DND-41 (cell line): ENCODE measurements around the gene LRRC56.

ENCODE experiments used
- ATAC-seq: fragments of 200-7000 bp; cut with Tn5 transposase; 3 replicates; pipeline ENCODE4 v1.9.1; 2021; ENCODE audit warnings: low read depth; ENCODE audit not compliant: insufficient read depth
- DNase-seq: peaks from one replicate; pipeline ENCODE4 v3.0.0-alpha.2; 2020
- H2AFZ ChIP-seq: 2 replicates; pipeline ENCODE4 v1.6.0; 2012; ENCODE audit warnings: low read depth, low read length
- H3K27ac ChIP-seq: 2 replicates; pipeline ENCODE4 v1.5.1; 2012; ENCODE audit warnings: low read length, inconsistent platforms
- H3K27me3 ChIP-seq: fragments of 200-600 bp; sonication (generic); 2 replicates; pipeline ENCODE4 v1.6.0; 2012; ENCODE audit warnings: low read length, mild to moderate bottlenecking, inconsistent platforms; ENCODE audit not compliant: insufficient read depth, poor library complexity
- H3K36me3 ChIP-seq: 2 replicates; pipeline ENCODE4 v1.5.1; 2012; ENCODE audit warnings: low read length, inconsistent platforms; ENCODE audit not compliant: insufficient read depth
- H3K4me1 ChIP-seq: 2 replicates; pipeline ENCODE4 v1.5.1; 2012; ENCODE audit warnings: mild to moderate bottlenecking, low read length; ENCODE audit not compliant: insufficient read depth
- H3K4me2 ChIP-seq: 2 replicates; pipeline ENCODE4 v1.6.0; 2012; ENCODE audit warnings: mild to moderate bottlenecking, moderate library complexity, low read length, inconsistent platforms; ENCODE audit not compliant: insufficient read depth
- H3K4me3 ChIP-seq, 2 experiments: fragments of 200-600 bp in 1 of 2; shearing (Covaris generic) in 1 of 2; 2 replicates each; pipeline ENCODE4 v1.5.1; 2012 to 2016; ENCODE audit warnings: inconsistent platforms in 2 of 2, low read length in 2 of 2, mild to moderate bottlenecking in 2 of 2, low read depth in 1 of 2, moderate library complexity in 1 of 2
- H3K79me2 ChIP-seq: 2 replicates; pipeline ENCODE4 v1.6.0; 2012; ENCODE audit warnings: low read length, inconsistent platforms; ENCODE audit not compliant: insufficient read depth
- H3K9ac ChIP-seq: 2 replicates; pipeline ENCODE4 v1.6.0; 2012; ENCODE audit warnings: low read depth, mild to moderate bottlenecking, inconsistent platforms, low read length, moderate library complexity
- H3K9me3 ChIP-seq: 2 replicates; pipeline ENCODE4 v1.5.1; 2012; ENCODE audit warnings: low read length, moderate library complexity, mild to moderate bottlenecking, inconsistent platforms; ENCODE audit not compliant: insufficient read depth, severe bottlenecking
- H4K20me1 ChIP-seq: 2 replicates; pipeline ENCODE4 v1.6.0; 2012; ENCODE audit warnings: low read length; ENCODE audit not compliant: insufficient read depth
- EZH2 ChIP-seq: IDR thresholded peaks from 3 replicates; pipeline ENCODE4 v1.6.1; 2012; ENCODE audit warnings: borderline replicate concordance, low read depth, mild to moderate bottlenecking, moderate library complexity, low read length, inconsistent platforms; ENCODE audit not compliant: severe bottlenecking
- TF ChIP-seq, protein P1 (sequence below): IDR thresholded peaks from 2 replicates; pipeline ENCODE4 v1.5.1; 2012; ENCODE audit warnings: borderline replicate concordance, low read length, moderate library complexity, mild to moderate bottlenecking; ENCODE audit not compliant: poor library complexity, severe bottlenecking; ENCODE audit errors: extremely low read depth

The LRRC56 gene

DNA sequence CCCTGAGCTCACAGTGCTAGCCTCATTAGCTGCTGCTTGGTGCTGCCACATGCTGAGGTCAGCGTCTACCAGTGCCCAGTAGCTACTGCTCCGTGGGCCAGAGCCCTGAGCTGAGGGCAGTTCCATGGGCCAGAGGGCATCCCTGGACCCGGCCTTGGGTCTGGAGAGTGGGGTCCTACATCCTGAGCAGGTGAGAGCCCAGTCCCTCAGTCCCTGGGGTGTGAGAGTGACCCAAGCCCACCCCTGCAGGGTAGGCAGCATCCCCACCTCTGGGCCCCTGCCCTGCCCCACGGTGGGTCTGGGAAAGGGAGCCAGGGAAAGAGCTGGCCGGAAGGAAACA, 13.4 kb downstream of the LRRC56 start:
- Histone ChIP-seq H3K9ac (no peak overlapping the region), H3K79me2 (no peaks in the 10 kb centered on the region), H3K27ac (no peak overlapping the region), H2AFZ (no peak overlapping the region), H3K36me3 (no peaks in the 10 kb centered on the region), H3K4me2 (no peak overlapping the region), H3K4me3 (no peak overlapping the region), H3K9me3 (no peaks in the 10 kb centered on the region), H4K20me1 (no peaks in the 10 kb centered on the region), H3K4me1 (peaks cover 11% of the 10 kb centered on the region), H3K27me3 (no peaks in the 10 kb centered on the region)
- DNase-seq (no peak), ATAC-seq (no peak)
- TF ChIP-seq, protein P1, sequence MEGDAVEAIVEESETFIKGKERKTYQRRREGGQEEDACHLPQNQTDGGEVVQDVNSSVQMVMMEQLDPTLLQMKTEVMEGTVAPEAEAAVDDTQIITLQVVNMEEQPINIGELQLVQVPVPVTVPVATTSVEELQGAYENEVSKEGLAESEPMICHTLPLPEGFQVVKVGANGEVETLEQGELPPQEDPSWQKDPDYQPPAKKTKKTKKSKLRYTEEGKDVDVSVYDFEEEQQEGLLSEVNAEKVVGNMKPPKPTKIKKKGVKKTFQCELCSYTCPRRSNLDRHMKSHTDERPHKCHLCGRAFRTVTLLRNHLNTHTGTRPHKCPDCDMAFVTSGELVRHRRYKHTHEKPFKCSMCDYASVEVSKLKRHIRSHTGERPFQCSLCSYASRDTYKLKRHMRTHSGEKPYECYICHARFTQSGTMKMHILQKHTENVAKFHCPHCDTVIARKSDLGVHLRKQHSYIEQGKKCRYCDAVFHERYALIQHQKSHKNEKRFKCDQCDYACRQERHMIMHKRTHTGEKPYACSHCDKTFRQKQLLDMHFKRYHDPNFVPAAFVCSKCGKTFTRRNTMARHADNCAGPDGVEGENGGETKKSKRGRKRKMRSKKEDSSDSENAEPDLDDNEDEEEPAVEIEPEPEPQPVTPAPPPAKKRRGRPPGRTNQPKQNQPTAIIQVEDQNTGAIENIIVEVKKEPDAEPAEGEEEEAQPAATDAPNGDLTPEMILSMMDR: no peak
- no peak for TF ChIP-seq EZH2

GRCh38 chr11:551131-551530, 13.8 kb downstream of the LRRC56 start:
- ATAC-seq: no peak
- H3K4me1 ChIP-seq: peaks cover 12% of the 10 kb centered on the region
- H3K4me2 ChIP-seq: no peak overlapping the region
- H3K27ac ChIP-seq: no peak overlapping the region
- no peak for TF ChIP-seq EZH2
- TF ChIP-seq, protein P1: no peak
- H3K9me3 ChIP-seq: no peaks in the 10 kb centered on the region
- no peak for DNase-seq
- no peak overlapping the region for H3K9ac ChIP-seq
- H4K20me1 ChIP-seq: no peaks in the 10 kb centered on the region
- no peaks in the 10 kb centered on the region for H3K36me3 ChIP-seq
- H3K79me2 ChIP-seq: no peaks in the 10 kb centered on the region
- H3K27me3 ChIP-seq: no peaks in the 10 kb centered on the region
- H2AFZ ChIP-seq: no peak overlapping the region
- no peak overlapping the region for H3K4me3 ChIP-seq

DNA sequence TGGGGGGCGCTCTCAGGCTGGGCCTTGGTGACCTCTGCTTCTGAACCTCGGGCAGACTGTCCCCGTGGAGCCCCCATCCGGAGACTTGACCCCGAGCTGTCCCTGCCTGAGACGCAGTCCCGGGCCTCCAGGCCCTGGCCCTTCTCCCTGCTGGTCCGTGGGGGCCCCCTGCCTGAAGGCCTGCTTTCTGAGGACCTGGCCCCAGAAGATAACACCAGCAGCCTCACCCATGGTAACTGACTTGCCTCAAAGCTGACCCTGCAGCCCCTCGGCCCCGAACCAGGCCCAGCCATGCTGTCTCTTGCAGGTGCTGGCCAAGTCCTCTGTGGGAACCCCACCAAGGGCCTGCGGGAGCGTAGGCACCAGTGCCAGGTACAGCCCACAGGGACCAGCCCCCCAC, 14.3 kb downstream of the LRRC56 start:
- no peak for ATAC-seq
- Histone ChIP-seq H2AFZ (no peak overlapping the region), H3K79me2 (no peaks in the 10 kb centered on the region), H3K27me3 (no peaks in the 10 kb centered on the region), H4K20me1 (no peaks in the 10 kb centered on the region), H3K4me3 (no peak overlapping the region), H3K36me3 (no peaks in the 10 kb centered on the region), H3K4me1 (peaks cover 15% of the 10 kb centered on the region), H3K27ac (no peak overlapping the region), H3K9me3 (no peaks in the 10 kb centered on the region), H3K4me2 (no peak overlapping the region), H3K9ac (no peak overlapping the region)
- TF ChIP-seq, protein P1: no peak
- TF ChIP-seq EZH2: no peak
- no peak for DNase-seq
